Muscle of arm (tissue), 12 donors: Measurements from ENCODE around the gene BCAS3. TPM values are rescaled to one million over a fixed set of nuclear protein-coding genes. Genes with fewer than 3 reads are reported as not detected.
"Not testable (repeated sequence)": the region's sequence is repeated elsewhere in the genome, so short reads cannot be mapped to it uniquely, and the experiment has no call there.

ENCODE experiments used
- DNase-seq: peaks from one replicate; pipeline ENCODE4 v3.0.0-alpha.2; 2013
- polyA plus RNA-seq, 12 donors: library from polyadenylated mRNA; unstranded; fragments of 120-200 nt; gene quantifications; one replicate each; pipeline ENCODE4 v1.2.1, GENCODE V29; 2013; ENCODE audit not compliant: insufficient read length in 12 of 12

BCAS3 gene
- polyA plus RNA-seq, 12 donors, result 8.1 to 23.8 (median 11.4) TPM; not detected in 1

DNA sequence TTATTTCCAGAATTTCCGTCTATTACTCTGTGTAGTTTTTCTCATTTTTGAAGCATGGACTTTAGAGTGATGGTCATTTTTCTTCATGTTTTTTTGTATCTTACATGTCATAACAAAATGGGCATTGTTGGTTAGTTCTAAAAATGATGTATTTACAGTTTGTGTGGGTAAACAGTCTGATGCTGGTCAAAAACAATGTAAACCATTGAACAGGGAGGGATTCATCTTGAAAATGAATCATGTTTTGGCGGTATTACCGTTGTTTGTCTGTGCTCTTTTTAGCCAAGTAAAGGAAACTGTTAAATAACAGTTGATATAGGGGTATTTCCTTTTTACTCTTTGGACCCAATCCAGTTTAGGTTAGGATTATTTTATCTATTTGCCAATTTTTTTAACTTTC lies 315.8 kb downstream of the BCAS3 start:
- DNase-seq, result no peak

DNA sequence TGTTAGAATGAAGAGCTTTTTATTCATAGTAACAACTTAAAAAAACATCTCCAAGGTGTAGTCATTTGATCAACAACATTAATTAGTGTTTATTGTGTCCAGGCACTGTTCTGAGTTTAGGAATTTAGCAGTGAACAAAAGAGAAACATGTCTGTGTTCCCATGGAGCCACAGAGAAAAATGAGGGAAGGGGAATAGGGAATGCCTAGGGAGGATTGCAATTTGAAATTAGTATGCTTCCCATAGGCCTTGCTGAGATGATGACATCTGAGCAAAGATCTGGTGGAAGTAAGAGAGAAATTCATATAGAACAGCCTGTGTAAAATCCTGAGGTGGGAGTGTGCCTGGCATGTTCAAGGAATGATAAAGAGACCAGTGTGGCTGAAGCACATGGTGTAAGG lies 318.0 kb downstream of the BCAS3 start:
- no peak for DNase-seq

DNA sequence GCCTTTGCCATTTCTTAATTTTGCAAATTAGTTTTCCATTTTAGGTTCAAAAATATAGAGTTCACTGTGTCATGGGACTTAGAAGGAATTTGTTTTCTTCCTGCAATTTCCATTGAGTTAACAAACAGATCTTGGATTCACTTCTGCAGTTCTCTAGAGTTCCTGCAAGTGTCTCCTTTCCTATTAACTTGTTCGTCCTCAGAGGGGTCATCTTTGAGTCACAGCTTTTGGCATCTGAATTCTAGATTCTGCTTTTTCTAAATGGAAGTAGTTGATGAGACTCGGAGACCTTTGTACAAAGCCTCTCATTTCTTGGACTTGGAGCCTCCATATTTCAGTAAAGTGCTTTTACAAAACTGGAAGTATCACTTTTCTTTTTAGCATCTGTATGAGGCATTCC lies 323.3 kb downstream of the BCAS3 start:
- DNase-seq, result peak; percentile 42

DNA sequence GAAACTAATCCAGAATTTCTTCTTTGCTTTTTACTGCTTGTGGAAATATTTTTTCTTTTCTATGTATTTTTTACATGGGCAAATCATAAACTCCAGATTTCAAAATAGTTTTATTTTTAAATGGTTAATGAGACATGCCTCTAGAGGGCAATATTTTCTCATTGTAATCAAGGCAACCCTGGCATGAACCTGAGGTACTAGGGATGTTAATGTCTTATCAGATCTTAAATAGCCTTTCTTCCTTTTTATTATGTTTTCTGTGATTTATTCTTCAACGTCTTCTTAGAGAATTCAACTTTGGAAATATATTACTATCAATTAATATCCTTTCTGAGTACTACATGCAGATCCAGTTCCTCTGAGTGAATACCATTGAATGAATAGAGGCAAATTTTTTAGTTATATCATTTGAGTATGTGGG lies 324.7 kb downstream of the BCAS3 start:
- DNase-seq, result no peak

DNA sequence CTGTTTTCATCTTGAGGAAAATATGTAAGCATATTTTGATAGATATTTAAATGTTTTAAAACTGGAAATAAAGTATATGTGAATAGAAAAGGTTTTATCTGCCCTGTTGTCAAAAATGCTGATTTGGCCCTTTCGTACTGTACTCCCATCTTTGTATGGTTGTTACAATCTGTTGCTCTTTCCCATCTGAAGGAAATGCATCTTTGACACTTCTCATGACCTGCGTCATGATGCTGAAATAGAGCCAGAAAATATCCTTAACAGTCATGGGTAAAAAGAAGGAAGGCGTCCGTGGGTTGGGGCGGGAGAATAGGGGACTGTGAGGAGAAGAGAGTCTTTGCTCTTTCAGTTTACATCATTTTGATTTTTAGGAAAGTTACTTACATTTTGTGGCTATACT lies 327.7 kb downstream of the BCAS3 start:
- DNase-seq, result no peak

DNA sequence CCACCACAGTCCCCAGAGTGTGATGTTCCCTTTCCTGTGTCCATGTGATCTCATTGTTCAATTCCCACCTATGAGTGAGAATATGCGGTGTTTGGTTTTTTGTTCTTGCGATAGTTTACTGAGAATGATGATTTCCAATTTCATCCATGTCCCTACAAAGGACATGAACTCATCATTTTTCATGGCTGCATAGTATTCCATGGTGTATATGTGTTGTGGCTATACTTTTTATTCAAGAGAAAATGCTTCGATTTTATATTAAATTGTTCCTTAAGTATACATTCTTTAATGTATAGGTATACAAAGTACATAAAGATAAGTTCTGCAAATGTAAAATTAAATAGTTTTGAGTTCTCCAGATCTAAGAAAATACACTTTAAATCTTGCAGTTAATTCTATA lies 328.3 kb downstream of the BCAS3 start:
- DNase-seq, result not testable (repeated sequence)

DNA sequence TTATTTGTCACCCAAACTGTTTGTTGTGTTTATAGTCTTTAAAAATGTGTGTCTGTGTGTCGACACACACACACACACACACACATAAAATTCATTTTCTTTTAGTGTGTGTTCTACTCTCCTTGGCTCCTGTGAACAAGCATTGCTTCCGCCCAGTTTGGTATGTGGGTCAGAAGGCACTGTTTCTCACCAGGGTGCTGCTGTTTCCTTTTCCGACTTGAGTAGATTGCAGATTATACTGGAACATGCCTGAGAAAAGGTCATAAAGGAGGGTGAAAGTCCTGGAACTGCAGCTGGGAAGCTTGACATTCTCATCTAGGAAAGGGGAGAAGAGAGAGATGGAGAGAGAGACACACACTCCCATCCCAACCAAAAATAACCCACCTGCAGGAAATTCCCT lies 330.3 kb downstream of the BCAS3 start:
- no peak for DNase-seq

DNA sequence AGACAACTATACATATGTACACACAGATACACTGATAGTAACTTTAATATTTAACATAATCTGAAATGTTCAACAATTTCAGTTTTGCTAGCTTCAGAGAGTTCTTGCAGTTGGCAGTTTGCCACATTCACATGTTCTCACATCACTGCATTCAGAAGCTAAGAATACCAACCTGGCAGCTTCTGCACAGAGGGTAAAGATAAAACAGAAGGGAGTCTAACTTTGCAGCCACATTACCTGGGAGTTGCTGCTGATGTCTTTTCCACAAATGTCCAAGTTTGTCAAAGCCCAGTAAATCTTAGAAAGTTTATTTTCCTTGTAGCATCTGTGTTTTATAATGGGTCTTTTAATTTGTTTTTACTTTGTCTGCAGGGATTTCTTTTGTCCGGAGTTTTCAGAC lies 332.0 kb downstream of the BCAS3 start:
- no peak for DNase-seq

DNA sequence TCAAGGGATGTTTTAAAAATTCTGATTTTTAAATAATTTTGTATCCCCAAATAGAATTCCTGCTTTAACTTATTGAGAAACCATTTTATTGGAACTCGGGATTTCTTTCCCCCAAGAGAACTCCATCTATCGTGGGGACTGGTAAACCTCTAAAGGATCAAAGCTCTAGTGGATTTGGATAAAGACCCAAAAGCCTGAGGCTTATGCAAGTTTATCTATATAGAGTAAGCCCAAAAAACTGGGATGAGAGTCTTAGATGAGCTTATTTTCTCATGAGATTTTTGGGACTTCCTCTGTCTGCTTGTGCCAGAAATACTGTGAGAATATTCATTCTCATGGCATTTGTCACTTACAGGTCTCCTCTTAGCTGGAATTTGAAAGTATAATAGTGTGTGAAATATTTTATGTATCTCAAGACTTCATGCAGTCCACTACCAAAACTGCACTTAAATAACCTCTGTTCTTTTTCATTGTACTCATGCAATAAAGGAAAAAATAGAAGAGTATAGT lies 333.1 kb downstream of the BCAS3 start:
- no peak for DNase-seq

DNA sequence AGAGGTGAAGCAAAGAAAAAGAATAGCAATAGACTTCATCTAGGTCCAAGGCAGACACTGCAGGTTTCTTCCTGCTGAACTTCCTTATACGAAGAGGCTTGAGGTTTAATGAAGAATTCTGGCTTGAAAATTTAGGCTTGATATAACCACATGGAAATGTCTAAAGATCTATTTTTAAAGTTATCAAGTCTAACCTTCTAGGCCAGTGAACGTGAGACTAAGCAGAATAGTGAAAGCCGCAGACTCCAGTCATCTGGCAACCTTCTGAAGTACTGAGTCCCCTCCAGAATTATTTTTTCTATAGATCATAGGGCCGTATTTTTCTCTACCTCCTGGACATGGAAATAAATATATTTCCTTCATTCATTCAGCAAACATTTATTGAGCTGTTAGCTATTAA lies 333.6 kb downstream of the BCAS3 start:
- no peak for DNase-seq

DNA sequence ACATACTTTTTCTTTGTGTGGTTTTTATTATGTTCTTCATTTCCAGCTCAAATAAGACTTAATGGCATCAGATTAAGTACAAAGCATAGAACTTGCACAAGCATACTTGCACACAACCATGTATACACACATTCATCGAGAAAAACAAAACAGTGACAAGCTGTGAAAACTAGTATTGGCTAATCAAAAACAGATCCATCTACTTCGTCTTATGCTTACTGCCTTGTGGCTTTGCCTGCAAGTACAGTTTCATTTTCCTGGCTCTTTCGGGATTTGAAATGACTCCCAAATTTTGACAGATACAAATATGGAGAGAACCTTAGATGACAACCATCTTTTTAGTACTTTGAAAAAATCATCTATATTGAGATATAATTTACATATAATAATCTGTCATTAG lies 338.3 kb downstream of the BCAS3 start:
- no peak for DNase-seq

DNA sequence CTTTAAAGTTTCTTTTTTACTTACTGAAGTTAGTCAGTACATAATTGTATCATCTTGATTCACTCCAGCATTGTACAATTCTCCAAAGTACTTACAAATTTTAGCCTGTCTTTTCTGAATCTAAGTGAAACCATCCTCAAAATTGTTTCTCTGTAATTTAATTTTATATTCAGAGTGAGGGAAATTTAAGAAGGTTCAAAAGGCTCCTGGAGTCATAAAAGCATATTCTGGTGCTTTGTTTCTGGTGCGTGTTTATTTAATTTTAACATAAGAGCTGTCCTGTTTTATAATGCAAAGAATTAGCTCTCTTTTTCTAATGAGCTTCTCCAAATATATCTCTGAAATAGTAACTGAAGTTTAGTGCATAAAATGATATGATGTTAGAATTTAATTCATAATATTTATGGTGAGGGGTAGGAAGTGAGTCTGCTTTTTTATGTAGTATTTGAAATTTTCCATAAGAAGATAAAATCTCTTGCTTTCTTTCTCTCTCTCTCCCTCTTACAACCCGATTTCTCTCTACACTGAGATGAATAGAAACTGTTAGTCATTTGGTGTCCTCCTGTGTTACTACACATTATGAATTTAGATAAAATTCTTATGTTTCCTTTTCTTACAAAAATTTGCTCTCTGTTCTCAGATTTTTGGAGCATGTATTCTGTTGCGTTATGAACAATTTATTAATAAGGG lies 339.8 kb downstream of the BCAS3 start:
- DNase-seq, result no peak

DNA sequence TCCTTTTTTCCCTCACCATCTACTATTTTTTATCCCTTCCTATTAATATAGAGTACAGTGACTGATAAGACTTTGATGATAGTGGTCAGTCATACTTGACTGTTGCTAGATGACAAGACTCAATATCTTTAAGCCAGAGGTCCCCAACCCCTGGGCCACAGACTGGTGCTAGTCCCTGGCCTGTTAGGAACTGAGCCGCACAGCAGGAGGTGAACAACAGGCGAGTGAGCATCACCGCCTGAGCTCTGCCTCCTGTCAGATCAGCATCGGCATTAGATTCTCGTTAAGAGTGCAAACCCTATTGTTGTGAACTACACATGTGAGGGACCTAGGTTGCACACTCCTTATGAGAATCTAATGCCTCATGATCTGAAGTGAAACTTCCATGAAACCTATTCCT lies 341.3 kb downstream of the BCAS3 start:
- DNase-seq, result no peak

DNA sequence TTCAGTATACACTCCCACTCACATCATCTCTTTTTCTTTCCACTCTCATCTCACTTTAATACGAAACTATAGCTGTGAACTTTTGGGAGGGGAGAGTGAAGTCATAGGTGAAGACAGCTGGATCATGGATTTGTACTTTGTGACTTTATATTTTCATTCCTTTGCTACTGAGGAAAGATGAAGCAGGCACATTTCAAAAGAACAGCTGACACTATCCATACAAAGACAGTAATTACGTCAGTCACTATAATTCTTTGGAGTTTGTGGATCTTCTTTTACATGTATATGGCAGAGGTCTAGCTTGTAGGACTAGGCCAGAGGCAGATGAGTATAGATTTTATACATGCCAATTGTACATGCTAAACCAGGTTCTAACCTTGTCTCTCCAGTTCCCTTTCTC lies 346.3 kb downstream of the BCAS3 start:
- no peak for DNase-seq

DNA sequence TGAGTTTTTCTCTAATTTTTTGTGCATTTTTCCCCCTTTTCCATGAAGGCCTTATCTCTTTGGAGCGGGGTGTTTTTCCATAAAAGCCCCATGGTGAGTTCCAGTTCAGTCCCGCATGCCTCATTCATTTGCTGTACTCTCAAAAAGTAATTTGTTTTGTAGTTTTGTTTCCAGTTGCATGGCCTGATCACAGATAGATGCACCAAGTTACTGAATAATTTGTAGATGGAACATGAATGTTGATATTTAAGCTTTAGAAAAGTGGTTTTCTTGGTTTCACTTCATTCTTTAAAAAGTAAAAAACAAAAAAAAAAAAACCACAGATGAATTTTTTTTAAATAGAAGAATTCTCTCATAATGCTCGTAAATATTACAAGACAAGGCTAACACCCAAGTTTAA lies 349.2 kb downstream of the BCAS3 start:
- DNase-seq, result no peak

DNA sequence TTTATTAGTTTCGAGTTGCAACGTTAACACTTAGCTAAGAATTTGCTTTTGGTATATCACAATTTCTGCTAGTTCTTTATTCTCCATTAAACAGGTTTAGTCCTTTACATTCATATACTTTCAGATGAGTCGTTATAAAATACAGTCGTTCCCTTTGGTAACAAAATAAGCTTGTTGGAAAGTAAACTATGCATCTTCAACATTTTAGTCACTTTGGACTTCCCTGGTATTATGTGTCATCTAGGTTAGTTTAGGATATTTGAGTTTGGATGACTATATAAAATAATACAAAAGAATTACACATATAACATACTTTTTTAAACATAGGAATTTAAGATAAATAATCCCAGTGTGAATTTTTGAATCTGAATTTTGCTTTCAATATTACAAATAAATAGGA lies 351.5 kb downstream of the BCAS3 start:
- no peak for DNase-seq

DNA sequence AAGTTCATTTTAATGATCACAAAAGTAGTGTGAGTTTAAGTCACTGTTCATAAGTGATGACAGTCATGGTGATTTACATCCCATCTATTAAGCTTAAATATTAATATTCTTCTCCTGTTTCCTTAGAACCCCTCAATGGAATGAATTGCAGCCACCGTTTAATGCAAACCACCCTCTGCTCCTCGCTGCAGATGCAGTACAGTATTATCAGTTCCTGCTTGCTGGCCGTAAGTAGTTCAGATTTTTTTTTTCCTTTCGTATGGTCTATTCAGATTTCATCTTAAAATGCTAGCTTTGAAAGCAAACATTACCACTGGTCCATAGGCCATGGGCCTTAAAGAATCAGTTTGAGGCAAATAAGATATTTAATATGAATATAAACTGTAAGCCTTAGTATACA lies 363.0 kb downstream of the BCAS3 start:
- no peak for DNase-seq

DNA sequence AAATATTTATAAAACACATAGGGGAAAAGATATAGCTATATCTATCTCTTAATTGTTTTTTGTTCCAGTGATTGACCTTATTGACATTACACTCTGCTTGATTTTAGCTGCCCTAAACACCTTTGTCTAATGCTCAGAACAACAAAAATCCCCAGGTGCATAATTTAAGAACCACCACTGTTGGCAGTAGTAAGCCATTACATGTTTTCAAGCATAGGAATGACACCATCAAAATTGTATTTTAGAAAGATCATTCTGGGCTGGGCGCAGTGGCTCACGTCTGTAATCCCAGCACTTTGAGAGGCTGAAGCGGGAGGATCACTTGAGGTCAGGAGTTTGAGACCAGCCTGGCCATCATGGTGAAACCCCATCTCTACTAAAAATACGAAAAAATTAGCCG lies 364.7 kb downstream of the BCAS3 start:
- not testable (repeated sequence) for DNase-seq

DNA sequence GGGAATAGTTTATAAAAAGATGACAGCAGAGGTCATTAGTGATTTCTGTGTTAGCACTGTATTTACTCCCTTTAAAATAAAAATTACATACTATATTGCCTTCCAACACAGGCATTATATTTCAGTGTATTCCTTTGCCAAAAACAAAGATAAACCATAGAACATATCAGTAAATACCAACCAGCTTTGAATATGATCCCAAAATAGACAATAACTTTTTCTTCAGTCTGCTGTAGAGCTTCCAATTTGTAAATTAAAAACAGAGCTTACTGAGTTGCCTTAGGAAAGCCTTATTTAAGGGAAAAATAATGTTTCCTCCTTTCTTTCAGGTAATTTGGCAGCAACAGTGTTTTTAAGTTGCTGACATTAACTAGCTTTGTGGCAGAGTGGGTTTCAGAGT lies 369.9 kb downstream of the BCAS3 start:
- DNase-seq, result no peak

DNA sequence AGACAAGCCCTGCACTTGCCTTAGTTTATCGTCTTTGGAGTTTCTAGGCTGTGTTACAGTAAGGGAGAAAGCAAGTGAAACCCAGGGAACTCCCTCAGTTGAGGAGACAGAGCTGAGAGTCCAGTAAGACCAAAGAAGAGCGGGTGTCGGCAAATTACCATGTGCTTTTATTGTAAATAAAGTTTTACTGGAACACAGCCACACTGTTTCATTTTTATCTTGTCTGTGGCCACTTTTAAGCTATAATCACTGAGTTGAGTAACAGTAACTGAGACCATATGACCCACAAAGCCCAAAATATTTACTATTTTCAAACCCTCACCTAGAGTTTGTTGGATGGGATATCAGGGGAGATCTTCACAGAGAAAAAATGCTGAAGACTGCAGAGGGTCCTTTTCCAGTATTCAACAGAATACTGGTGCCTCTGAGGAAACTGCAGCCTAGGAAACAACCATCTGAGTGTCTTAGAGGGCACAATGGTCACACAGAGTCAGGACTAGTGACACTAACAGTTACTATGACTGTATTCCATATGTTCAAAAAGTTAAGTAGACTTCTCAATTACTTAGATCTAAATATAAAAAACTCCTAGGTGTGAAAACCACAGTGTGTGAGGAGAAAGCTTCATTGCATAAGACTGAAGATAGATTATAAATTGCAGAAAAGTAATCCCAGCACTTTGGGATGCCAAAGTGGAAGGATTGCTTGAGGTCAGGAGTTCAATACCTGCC lies 370.9 kb downstream of the BCAS3 start:
- DNase-seq, result no peak

DNA sequence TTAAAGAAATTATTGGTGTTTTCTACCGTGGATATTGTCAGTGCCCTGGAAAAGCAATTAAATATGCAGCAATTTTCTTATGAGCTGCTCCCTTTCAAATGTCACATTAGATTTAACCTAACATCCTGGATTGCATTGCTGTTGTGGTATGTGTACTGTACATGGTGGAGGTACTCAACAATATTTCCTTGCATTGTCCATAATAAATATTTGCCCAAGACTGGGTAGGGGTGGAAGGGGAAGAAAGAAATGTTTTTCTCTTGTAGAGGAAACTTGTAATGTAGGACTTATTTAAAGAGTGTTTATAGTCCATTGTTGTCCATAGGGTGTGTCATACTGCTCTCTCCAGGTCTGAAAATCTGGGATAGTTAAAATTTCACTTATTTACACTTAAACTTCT lies 375.8 kb downstream of the BCAS3 start:
- DNase-seq, result no peak

DNA sequence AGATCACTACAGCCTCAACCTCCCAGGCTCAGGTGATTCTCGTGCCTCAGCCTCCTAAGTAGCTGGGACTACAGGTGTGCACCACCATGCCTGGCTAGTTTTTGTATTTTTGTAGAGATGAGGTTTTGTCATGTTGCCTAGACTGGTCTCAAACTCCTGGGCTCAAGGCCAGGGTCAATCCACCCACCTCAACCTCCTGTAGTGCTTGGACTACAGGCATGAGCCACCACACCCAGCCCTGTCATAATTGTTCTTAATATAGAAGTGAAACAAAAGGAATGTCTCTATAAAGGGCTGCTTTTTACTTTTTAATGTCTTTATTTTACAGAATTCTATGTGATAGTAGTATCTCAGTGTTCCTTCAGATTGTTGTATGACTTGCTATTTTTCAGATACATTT lies 376.8 kb downstream of the BCAS3 start:
- no peak for DNase-seq

DNA sequence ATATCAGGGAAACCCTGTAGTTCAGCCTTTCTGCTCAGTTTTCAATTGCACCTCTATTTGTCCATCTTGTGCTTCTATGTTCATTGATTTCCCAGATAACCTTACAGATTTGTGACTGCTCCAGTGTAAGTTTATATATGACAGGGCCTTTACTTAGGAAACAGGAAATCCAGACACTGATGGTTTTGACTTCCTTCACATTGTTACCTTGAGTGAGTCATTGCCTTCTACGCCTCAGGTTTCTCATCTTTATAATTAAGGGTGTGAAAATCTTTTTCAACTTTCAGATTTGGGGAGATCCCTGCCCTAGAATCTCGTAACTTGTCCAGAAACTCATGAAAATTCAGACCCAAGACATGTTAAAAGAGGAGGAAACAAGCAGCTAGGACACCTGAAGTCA lies 379.6 kb downstream of the BCAS3 start:
- no peak for DNase-seq

DNA sequence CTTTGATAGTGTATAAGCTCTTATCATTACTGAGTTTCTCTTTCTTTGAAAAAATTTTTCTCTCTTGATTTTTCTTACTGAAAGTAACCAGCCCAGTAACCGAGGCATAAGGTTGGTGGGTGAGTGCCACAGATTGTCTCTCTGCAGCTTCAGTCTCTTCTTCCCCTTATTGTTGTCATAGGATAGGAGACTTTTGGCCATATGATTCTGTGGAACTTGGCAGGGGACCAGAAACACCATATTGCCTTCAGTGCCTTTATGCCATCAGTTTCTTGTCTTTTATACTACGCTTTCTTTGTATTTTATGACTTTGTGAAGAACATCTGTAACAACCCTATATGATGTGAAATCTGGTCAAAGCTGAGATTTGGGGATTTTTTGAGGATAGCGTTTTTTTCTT lies 380.4 kb downstream of the BCAS3 start:
- no peak for DNase-seq
